ENCODE data around the gene GABBR2.

DNA sequence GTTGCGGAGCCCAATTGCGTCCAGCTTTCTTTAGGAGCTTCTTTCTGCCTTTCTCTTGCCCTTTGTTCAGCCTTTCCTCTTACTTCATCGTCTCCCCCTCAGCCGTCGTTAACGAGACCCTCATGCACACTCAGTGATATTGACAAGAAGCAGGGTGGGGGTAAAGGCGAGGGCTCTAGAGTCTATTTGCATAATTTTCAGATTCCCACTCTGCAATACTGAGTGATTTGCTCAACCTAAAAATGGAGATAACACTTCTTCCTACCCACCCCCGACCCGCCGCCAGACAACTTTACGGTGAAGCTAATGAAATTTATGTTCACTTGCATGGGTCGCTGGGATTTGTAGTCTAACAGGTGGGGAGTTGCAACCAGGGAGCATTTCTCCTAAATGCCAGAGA lies 452.0 kb downstream of the GABBR2 start:
- TF ChIP-seq POLR2A (IDR thresholded peaks at IDR 0.05): no peak
- TF ChIP-seq, protein P1, sequence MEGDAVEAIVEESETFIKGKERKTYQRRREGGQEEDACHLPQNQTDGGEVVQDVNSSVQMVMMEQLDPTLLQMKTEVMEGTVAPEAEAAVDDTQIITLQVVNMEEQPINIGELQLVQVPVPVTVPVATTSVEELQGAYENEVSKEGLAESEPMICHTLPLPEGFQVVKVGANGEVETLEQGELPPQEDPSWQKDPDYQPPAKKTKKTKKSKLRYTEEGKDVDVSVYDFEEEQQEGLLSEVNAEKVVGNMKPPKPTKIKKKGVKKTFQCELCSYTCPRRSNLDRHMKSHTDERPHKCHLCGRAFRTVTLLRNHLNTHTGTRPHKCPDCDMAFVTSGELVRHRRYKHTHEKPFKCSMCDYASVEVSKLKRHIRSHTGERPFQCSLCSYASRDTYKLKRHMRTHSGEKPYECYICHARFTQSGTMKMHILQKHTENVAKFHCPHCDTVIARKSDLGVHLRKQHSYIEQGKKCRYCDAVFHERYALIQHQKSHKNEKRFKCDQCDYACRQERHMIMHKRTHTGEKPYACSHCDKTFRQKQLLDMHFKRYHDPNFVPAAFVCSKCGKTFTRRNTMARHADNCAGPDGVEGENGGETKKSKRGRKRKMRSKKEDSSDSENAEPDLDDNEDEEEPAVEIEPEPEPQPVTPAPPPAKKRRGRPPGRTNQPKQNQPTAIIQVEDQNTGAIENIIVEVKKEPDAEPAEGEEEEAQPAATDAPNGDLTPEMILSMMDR (IDR thresholded peaks at IDR 0.05): no peak

Data from right lobe of liver (tissue), 4 donors.